Breast epithelium (tissue), 4 donors: Measurements from ENCODE around the gene PSD4. TPM values are rescaled to one million over a fixed set of nuclear protein-coding genes. Genes with fewer than 3 reads are reported as not detected.

Source experiments
- DNase-seq, 2 donors: peaks; one replicate each; pipeline ENCODE4 v3.0.0-alpha.2; 2019; ENCODE audit warnings: low spot score in 2 of 2
- H3K27ac ChIP-seq, 2 donors: fragments of 200-600 bp; sonication (generic) in 1 of 2; one replicate each; pipeline ENCODE4 v1.5.1; 2016 to 2019; ENCODE audit warnings: mild to moderate bottlenecking in 1 of 2
- H3K27me3 ChIP-seq, 2 donors: fragments of 200-600 bp; sonication (generic) in 1 of 2; one replicate each; pipeline versions ENCODE4 v1.5.1 to v1.6.0; 2017 to 2019; ENCODE audit warnings: control low read depth in 1 of 2, mild to moderate bottlenecking in 1 of 2
- H3K36me3 ChIP-seq: fragments of 200-600 bp; one replicate; pipeline ENCODE4 v1.5.1; 2019
- H3K4me1 ChIP-seq, 2 donors: fragments of 200-600 bp; sonication (generic); one replicate each; pipeline ENCODE4 v1.5.1; 2016 to 2019; ENCODE audit warnings: control low read depth in 1 of 2
- H3K4me3 ChIP-seq, 3 donors: fragments of 200-600 bp; sonication (generic); 1 replicate in 2 of 3; 2 replicates in 1 of 3; pipeline ENCODE4 v1.5.1; 2016 to 2019; ENCODE audit warnings: mild to moderate bottlenecking in 3 of 3, moderate library complexity in 2 of 3
- H3K9me3 ChIP-seq, 2 donors: fragments of 200-600 bp; sonication (generic) in 1 of 2; one replicate each; pipeline ENCODE4 v1.5.1; 2016 to 2019; ENCODE audit warnings: control low read depth in 1 of 2
- POLR2A ChIP-seq: fragments of 450-650 bp; IDR thresholded peaks from one replicate; pipeline ENCODE4 v1.6.1; 2016; ENCODE audit warnings: antibody characterized with exemption, mild to moderate bottlenecking, moderate library complexity
- POLR2AphosphoS5 ChIP-seq, 3 donors: sonication (generic); formaldehyde crosslinking; IDR thresholded peaks; one replicate each; pipeline ENCODE4 v1.6.1; 2017; ENCODE audit warnings: antibody characterized with exemption in 3 of 3
- intact Hi-C: fragments of 100-400 bp; cut with DNase I; formaldehyde crosslinking; loops from one replicate; pipeline ENCODE4 v1.15.1; 2023; ENCODE audit warnings: low total_unique reads
- total RNA-seq, 3 donors: library from RNA; depleted of rRNA; stranded (reverse); fragments of >200 nt; gene quantifications; one replicate each; pipeline ENCODE4 v1.1.0, GENCODE V29; 2016
- TF ChIP-seq, protein P1 (sequence below), 3 donors: fragments of 450-650 bp; IDR thresholded peaks; one replicate each; pipeline ENCODE4 v1.5.1; 2016 to 2017; ENCODE audit warnings: antibody characterized with exemption in 3 of 3, mild to moderate bottlenecking in 3 of 3, moderate library complexity in 3 of 3

The PSD4 gene
- total RNA-seq, 3 donors from 2014 or later: 4.3 to 61.2 (median 40.3) TPM

DNA sequence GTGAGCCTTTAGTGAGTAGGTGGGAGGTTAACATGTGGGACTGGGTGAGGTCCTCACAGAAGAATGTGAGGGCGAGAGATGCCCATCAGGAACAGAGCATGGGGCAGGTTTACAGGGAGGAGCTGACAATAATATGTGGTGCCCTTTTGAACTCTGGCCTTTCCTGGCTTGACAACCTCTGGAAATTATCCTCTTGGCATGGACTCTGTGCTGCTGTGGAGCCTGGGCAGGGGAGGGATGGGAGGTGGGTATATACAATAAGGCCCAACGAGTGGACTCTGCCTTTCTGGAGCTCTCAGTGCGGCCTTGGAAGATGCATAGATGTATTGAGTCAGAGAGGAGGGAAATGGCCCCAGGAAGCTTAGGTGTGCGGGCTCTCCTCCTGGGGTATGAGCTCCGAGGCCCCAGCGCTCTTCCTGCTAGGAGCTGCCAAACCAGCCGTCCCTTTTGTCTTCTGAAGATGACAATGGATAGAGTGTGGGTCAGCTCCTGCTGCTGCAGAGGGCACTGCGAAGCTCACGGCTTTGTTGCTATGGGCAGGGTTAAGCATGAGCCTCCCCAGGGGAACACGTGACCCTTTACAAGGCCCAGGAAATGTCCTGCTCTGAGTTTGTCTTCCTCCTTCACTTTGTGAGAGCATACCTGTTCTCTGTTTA is 8.7 kb upstream of the PSD4 start:
- intact Hi-C loops: no loop called here
- no peak for DNase-seq
- Histone ChIP-seq H3K4me1 (no peaks in the 10 kb centered on the region), H3K36me3 (no peaks in the 10 kb centered on the region), H3K27ac (no peak overlapping the region), H3K27me3 (no peaks in the 10 kb centered on the region), H3K9me3 (no peaks in the 10 kb centered on the region), H3K4me3 (no peak overlapping the region)
- TF ChIP-seq POLR2AphosphoS5 (IDR thresholded peaks at IDR 0.05): no peak
- TF ChIP-seq, protein P1, sequence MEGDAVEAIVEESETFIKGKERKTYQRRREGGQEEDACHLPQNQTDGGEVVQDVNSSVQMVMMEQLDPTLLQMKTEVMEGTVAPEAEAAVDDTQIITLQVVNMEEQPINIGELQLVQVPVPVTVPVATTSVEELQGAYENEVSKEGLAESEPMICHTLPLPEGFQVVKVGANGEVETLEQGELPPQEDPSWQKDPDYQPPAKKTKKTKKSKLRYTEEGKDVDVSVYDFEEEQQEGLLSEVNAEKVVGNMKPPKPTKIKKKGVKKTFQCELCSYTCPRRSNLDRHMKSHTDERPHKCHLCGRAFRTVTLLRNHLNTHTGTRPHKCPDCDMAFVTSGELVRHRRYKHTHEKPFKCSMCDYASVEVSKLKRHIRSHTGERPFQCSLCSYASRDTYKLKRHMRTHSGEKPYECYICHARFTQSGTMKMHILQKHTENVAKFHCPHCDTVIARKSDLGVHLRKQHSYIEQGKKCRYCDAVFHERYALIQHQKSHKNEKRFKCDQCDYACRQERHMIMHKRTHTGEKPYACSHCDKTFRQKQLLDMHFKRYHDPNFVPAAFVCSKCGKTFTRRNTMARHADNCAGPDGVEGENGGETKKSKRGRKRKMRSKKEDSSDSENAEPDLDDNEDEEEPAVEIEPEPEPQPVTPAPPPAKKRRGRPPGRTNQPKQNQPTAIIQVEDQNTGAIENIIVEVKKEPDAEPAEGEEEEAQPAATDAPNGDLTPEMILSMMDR (IDR thresholded peaks at IDR 0.05): no peak
- TF ChIP-seq POLR2A: no peak

DNA sequence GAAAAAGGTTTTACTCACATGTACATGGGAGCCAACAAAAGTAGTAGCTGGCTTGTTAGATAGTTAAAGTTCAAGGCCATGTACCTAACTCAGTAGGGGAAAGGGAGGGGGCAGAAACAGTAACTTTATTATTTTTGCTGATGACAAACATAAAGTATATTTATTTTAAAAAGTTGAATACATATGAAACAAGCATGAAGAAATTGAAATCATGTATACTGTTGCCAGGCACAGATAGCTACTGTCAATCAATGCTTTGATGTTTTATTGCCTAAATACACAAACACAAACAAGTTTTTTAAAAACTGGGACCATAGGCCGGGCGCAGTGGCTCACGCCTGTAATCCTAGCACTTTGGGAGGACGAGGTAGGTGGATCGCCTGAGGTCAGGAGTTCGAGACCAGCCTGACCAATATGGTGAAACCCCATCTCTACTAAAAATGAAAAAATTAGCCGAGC is 7.6 kb upstream of the PSD4 start:
- H3K9me3 ChIP-seq: no peaks in the 10 kb centered on the region
- no peak for TF ChIP-seq POLR2A
- no peak for TF ChIP-seq POLR2AphosphoS5 (IDR thresholded peaks at IDR 0.05)
- TF ChIP-seq, protein P1 (IDR thresholded peaks at IDR 0.05): no peak
- no peak for DNase-seq
- no peak overlapping the region for H3K4me3 ChIP-seq
- no peaks in the 10 kb centered on the region for H3K4me1 ChIP-seq
- no peak overlapping the region for H3K27ac ChIP-seq
- intact Hi-C loops: no loop called here
- no peaks in the 10 kb centered on the region for H3K27me3 ChIP-seq
- no peaks in the 10 kb centered on the region for H3K36me3 ChIP-seq

DNA sequence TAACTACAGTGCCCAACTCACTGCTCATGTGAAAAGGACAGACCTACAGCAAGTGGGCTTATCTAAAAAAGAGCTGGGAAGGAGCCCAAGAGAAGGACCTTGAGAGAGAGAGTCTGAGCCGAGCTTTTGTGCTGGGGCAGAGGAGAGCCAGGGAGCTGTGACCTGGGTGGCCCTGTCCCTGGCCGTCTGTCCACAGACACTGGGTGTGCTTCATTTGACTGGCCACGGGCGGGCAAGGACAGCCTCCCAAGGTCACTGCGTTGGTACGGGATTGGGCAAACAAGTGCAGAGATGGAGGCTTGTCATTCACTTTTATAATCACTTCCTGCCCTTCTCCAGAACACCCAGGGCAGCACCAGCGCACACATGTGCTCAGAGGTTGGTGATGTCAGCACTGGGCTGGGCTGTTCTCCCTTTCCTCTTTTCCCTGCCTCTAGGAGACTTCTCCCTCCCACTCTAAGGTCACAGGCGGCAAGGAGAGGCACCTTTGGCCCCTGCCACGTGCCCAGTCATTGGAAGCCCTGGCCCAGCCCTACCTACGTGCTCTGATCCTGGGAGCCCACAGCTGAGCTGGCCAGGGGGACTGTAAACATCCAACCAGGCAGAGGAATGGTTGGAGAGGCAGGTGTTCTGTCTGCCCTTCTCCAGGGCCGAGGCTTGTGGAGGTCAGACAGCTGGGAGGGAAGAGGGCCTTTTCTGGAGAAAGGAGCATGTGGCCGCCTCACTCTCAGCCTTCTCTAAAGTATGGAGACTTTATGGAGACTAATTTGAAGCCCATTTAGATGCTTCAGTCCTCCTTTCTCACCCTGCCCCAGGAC is 6.4 kb upstream of the PSD4 start:
- intact Hi-C loops: no loop called here
- H3K4me3 ChIP-seq: no peak overlapping the region
- TF ChIP-seq, protein P1 (IDR thresholded peaks at IDR 0.05): no peak
- TF ChIP-seq POLR2A (no peak), POLR2AphosphoS5 (IDR thresholded peaks at IDR 0.05) (no peak)
- no peaks in the 10 kb centered on the region for H3K9me3 ChIP-seq
- H3K27ac ChIP-seq: peak overlapping the region in 1 of 2 donors; percentile 15
- H3K4me1 ChIP-seq: no peaks in the 10 kb centered on the region
- no peaks in the 10 kb centered on the region for H3K36me3 ChIP-seq
- no peaks in the 10 kb centered on the region for H3K27me3 ChIP-seq
- no peak for DNase-seq

DNA sequence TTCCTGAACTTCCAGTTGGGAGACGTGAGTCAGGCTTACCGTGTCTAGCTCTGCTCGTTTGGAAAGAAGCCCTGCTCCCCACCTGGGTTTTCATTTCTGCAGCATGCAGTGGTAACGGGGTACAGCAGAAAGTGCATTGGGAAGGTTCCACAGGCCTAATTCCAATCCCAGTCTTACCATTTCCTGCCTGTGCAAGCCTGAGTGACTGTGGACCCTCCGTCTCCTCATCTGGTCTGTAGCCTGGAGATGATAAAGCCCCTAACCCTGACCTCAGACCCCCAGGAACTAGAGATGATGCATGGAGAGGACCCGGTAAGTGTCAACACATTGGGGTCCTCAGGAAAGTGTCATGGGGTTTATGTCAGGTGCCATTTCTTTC is 5.8 kb upstream of the PSD4 start:
- Histone ChIP-seq H3K36me3 (no peaks in the 10 kb centered on the region), H3K9me3 (no peaks in the 10 kb centered on the region), H3K27ac (no peak overlapping the region), H3K4me3 (no peak overlapping the region), H3K27me3 (no peaks in the 10 kb centered on the region), H3K4me1 (no peaks in the 10 kb centered on the region)
- intact Hi-C loops: no loop called here
- no peak for DNase-seq
- TF ChIP-seq POLR2AphosphoS5 (IDR thresholded peaks at IDR 0.05): no peak
- TF ChIP-seq, protein P1 (IDR thresholded peaks at IDR 0.05): no peak
- no peak for TF ChIP-seq POLR2A

DNA sequence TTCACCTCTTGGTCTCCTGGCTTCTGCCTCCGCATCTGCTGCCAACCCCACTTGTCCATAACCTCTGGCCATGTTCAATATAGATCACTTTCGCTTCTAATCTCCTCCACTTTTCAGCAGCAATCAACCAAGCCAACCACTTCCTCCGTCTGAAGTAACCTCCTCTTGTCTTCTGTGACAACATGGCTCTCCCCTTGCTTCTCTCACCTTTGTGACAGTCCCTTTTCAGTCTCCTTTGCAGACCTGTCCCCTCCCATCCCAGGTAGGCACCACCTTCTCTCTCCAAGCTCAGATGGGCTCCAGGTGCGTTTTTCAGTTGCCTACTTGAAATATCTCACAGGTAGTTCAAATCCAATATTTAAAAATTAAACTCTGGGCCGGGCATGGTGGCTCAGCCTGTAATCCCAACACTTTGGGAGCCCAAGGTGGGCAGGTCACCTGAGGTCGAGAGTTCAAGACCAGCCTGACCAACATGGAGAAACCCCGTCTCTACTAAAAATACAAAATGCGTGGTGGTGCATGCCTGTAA is 4.7 kb upstream of the PSD4 start:
- intact Hi-C loops: no loop called here
- Histone ChIP-seq H3K27me3 (no peaks in the 10 kb centered on the region), H3K27ac (no peak overlapping the region), H3K4me3 (no peak overlapping the region), H3K9me3 (no peaks in the 10 kb centered on the region), H3K36me3 (no peaks in the 10 kb centered on the region), H3K4me1 (no peaks in the 10 kb centered on the region)
- no peak for DNase-seq
- TF ChIP-seq POLR2AphosphoS5 (IDR thresholded peaks at IDR 0.05) (no peak), POLR2A (no peak)
- TF ChIP-seq, protein P1 (IDR thresholded peaks at IDR 0.05): no peak
